Uterus (tissue), 4 donors: Measurements from ENCODE around the gene BRINP3. TPM values are rescaled to one million over a fixed set of nuclear protein-coding genes. Genes with fewer than 3 reads are reported as not detected.

Experiments
- DNase-seq, 2 donors: peaks; one replicate each; pipeline ENCODE4 v3.0.0-alpha.2; 2019 to 2020
- H3K27ac ChIP-seq, 2 donors: fragments of 200-600 bp; sonication (generic); 1 replicate in 1 of 2; 2 replicates in 1 of 2; pipeline ENCODE4 v1.5.1; 2016 to 2018
- H3K27me3 ChIP-seq, 2 donors: fragments of 200-600 bp; sonication (generic); one replicate each; pipeline ENCODE4 v1.5.1; 2018 to 2019; ENCODE audit warnings: control low read depth in 1 of 2
- H3K36me3 ChIP-seq, 2 donors: fragments of 200-600 bp; sonication (generic); one replicate each; pipeline ENCODE4 v1.5.1; 2019; ENCODE audit warnings: control low read depth in 1 of 2
- H3K4me1 ChIP-seq, 2 donors: fragments of 200-600 bp; sonication (generic); one replicate each; pipeline ENCODE4 v1.5.1; 2018 to 2019; ENCODE audit warnings: control low read depth in 1 of 2
- H3K4me3 ChIP-seq, 2 donors: fragments of 200-600 bp; sonication (generic); 1 replicate in 1 of 2; 2 replicates in 1 of 2; pipeline ENCODE4 v1.5.1; 2018 to 2019; ENCODE audit warnings: mild to moderate bottlenecking in 1 of 2
- H3K9me3 ChIP-seq, 2 donors: fragments of 200-600 bp; sonication (generic); one replicate each; pipeline ENCODE4 v1.5.1; 2019; ENCODE audit warnings: control low read depth in 1 of 2
- POLR2A ChIP-seq, 2 donors: fragments of 450-650 bp; IDR thresholded peaks; one replicate each; pipeline ENCODE4 v1.6.1; 2016; ENCODE audit warnings: antibody characterized with exemption in 2 of 2, mild to moderate bottlenecking in 1 of 2, moderate library complexity in 1 of 2
- intact Hi-C: fragments of 100-400 bp; cut with DNase I; formaldehyde crosslinking; loops from one replicate; pipeline ENCODE4 v1.15.1; 2023; ENCODE audit warnings: low total_unique reads
- total RNA-seq, 4 donors: library from RNA; depleted of rRNA in 3 of 4; stranded (reverse); fragments of >200 nt in 3 of 4; gene quantifications; one replicate each; pipeline versions ENCODE4 v1.1.0 to v1.2.4, GENCODE V29; 2014 to 2023
- TF ChIP-seq, protein P1 (sequence below), 4 experiments: fragments of 200-600 bp in 2 of 4; fragments of 450-650 bp in 2 of 4; sonication (generic) in 2 of 4; IDR thresholded peaks; one replicate each; pipeline ENCODE4 v1.5.1; 2016 to 2019; ENCODE audit warnings: antibody characterized with exemption in 4 of 4, mild to moderate bottlenecking in 2 of 4, moderate library complexity in 1 of 4
- donor health status: DM: yes; HTN: yes; CAD: no.

The BRINP3 gene
- total RNA-seq, 4 donors from 2014 or later: under 0.01 to 39.7 (median 0.76) TPM; not detected in 1

DNA sequence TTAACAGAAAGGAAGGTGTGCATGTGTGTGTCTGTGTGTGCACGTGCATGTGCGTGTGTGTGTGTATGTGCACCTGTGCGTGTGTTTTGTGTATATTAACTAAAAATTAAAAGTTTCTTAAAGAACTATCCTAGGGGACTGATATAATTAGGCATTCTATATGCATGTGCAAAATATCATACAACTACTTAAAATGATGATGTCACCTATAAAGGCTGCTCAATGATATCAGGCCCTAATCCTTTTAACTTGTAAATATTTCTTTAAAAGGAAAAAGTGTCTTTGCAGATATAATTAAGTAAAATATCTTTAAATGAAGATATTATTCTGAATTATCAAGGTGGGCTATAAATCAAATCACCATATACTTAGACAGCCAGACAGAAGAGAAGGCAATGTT is 64.5 kb downstream of the BRINP3 start:
- Histone ChIP-seq H3K27me3 (no peaks in the 10 kb centered on the region), H3K9me3 (no peaks in the 10 kb centered on the region), H3K27ac (no peak overlapping the region), H3K4me3 (no peak overlapping the region), H3K36me3 (no peaks in the 10 kb centered on the region), H3K4me1 (no peaks in the 10 kb centered on the region)
- intact Hi-C loops: no loop called here
- TF ChIP-seq POLR2A (IDR thresholded peaks at IDR 0.05): no peak
- TF ChIP-seq, protein P1, sequence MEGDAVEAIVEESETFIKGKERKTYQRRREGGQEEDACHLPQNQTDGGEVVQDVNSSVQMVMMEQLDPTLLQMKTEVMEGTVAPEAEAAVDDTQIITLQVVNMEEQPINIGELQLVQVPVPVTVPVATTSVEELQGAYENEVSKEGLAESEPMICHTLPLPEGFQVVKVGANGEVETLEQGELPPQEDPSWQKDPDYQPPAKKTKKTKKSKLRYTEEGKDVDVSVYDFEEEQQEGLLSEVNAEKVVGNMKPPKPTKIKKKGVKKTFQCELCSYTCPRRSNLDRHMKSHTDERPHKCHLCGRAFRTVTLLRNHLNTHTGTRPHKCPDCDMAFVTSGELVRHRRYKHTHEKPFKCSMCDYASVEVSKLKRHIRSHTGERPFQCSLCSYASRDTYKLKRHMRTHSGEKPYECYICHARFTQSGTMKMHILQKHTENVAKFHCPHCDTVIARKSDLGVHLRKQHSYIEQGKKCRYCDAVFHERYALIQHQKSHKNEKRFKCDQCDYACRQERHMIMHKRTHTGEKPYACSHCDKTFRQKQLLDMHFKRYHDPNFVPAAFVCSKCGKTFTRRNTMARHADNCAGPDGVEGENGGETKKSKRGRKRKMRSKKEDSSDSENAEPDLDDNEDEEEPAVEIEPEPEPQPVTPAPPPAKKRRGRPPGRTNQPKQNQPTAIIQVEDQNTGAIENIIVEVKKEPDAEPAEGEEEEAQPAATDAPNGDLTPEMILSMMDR (IDR thresholded peaks at IDR 0.05): no peak
- no peak for DNase-seq

DNA sequence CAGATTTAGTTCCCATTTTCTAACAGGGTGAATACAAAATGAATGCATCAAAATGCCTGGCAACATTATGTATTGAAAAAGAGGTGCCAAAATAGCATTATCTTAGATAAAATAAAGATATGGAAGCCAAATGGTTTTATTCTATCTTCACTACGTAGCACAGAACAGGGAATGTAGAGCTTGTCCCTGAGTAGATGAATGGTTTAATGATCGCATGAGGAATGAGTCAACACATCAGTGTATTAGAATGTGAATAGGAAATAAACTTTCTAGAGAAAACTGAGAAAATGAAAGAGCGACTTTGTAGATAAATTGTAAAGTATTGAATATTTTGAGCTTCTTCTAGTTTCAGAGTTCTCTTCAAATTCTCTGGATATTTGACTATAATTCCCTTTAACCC is 74.3 kb downstream of the BRINP3 start:
- Histone ChIP-seq H3K36me3 (no peaks in the 10 kb centered on the region), H3K27me3 (peaks cover 0 to 3% of the 10 kb centered on the region in 2 donors), H3K4me3 (no peak overlapping the region), H3K27ac (no peak overlapping the region), H3K9me3 (no peaks in the 10 kb centered on the region), H3K4me1 (no peaks in the 10 kb centered on the region)
- intact Hi-C loops: no loop called here
- no peak for TF ChIP-seq POLR2A (IDR thresholded peaks at IDR 0.05)
- TF ChIP-seq, protein P1 (IDR thresholded peaks at IDR 0.05): no peak
- no peak for DNase-seq

DNA sequence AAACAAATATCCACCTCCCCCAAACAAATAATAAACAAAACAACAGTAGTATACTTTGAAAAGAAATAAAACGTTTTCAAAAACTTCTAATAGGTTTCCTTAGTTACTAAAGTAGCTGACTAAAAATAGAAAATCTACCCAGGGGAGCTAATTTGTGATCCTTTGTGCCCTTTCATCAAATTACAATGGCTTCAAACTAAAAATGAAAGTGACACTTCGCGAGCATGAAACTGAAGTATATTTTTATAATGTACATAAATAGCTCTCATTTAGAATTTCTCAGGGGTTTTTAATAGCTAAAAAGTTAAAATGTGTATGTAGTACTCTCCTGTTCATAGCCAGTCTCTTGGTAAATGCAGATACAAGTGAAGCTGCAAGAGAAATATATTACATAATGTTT is 78.4 kb downstream of the BRINP3 start:
- H3K4me3 ChIP-seq: no peak overlapping the region
- no peaks in the 10 kb centered on the region for H3K36me3 ChIP-seq
- no peak for TF ChIP-seq POLR2A (IDR thresholded peaks at IDR 0.05)
- TF ChIP-seq, protein P1 (IDR thresholded peaks at IDR 0.05): no peak
- intact Hi-C loops: no loop called here
- no peak for DNase-seq
- peaks cover 0 to 3% of the 10 kb centered on the region in 2 donors for H3K27me3 ChIP-seq
- H3K9me3 ChIP-seq: no peaks in the 10 kb centered on the region
- H3K27ac ChIP-seq: no peak overlapping the region
- no peaks in the 10 kb centered on the region for H3K4me1 ChIP-seq

DNA sequence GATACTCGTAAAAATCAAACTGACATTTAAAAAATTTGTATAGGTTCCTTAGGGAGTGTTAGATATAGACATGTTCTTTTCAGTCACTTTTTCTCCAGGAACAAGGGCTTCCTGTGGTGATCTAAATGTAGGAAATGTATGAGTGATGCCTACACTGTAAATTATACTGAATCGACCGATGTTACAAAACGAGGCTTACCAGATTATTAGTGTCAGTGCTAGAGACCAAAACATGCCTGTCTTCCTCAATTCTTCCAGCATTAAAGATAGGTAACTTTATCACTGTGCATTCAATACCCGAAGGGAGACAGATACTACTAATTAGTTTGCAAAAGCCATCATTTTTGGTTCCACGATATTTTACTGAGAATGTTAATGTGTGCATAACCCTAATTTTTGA is 86.1 kb downstream of the BRINP3 start:
- intact Hi-C loops: no loop called here
- no peak for DNase-seq
- no peak overlapping the region for H3K27ac ChIP-seq
- H3K36me3 ChIP-seq: no peaks in the 10 kb centered on the region
- H3K9me3 ChIP-seq: no peaks in the 10 kb centered on the region
- no peak overlapping the region for H3K4me3 ChIP-seq
- no peaks in the 10 kb centered on the region for H3K27me3 ChIP-seq
- TF ChIP-seq, protein P1 (IDR thresholded peaks at IDR 0.05): no peak
- TF ChIP-seq POLR2A (IDR thresholded peaks at IDR 0.05): no peak
- no peaks in the 10 kb centered on the region for H3K4me1 ChIP-seq

DNA sequence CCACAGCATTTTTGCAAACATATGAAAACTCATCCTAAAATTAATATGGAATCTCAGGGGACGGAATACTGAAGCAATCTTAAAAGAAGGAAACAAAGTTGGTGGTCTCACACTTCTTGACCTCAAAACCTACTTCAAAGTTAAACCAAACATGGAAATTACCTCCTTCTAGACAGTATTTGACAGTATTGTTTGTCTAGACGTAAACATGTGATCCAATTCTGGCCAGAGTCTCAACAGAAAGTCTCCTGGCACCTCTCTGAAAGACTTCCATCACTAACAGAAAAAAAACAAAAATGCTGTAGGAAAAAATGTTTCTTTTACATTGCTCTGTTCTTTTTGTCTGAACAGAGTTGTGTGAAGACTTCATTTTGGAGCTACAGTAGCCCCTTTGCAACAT is 99.7 kb downstream of the BRINP3 start:
- no peaks in the 10 kb centered on the region for H3K4me1 ChIP-seq

More for the DNA sequence above, 99.7 kb downstream of the BRINP3 start:
- intact Hi-C loops: no loop called here
- H3K4me3 ChIP-seq: no peak overlapping the region
- no peaks in the 10 kb centered on the region for H3K9me3 ChIP-seq
- DNase-seq: no peak
- TF ChIP-seq, protein P1 (IDR thresholded peaks at IDR 0.05): no peak
- TF ChIP-seq POLR2A (IDR thresholded peaks at IDR 0.05): no peak
- no peak overlapping the region for H3K27ac ChIP-seq
- H3K36me3 ChIP-seq: no peaks in the 10 kb centered on the region
- H3K27me3 ChIP-seq: no peaks in the 10 kb centered on the region
